Esophagus muscularis mucosa (tissue), 4 donors: Measurements from ENCODE around the gene CLGN.

Experiments used
- CTCF ChIP-seq, 3 experiments: fragments of 200-600 bp in 2 of 3; fragments of 450-650 bp in 1 of 3; sonication (generic) in 2 of 3; IDR thresholded peaks; one replicate each; pipeline ENCODE4 v1.5.1; 2017 to 2019; ENCODE audit warnings: antibody characterized with exemption in 3 of 3, mild to moderate bottlenecking in 2 of 3, moderate library complexity in 1 of 3
- EP300 ChIP-seq: sonication (generic); formaldehyde crosslinking; IDR thresholded peaks from one replicate; pipeline ENCODE4 v1.6.1; 2017; ENCODE audit warnings: antibody characterized with exemption
- POLR2A ChIP-seq: fragments of 450-650 bp; IDR thresholded peaks from one replicate; pipeline ENCODE4 v1.6.1; 2017; ENCODE audit warnings: antibody characterized with exemption, moderate library complexity, mild to moderate bottlenecking, low read depth

- no peak for TF ChIP-seq CTCF (IDR thresholded peaks at IDR 0.05)
- TF ChIP-seq EP300, result no peak
- no peak for TF ChIP-seq POLR2A
These were observed 4.3 kb downstream of the CLGN start for GRCh38 chr4:140423106-140423505.
